K562 (cell line): Measurements from ENCODE around the gene CTCFL. TPM values are rescaled to one million over a fixed set of nuclear protein-coding genes. Genes with fewer than 3 reads are reported as not detected.
A peak's percentile ranks its signal among the peaks of the same experiment; 100 is the strongest.

Experiments
- ATAC-seq: fragments of 200-7000 bp; cut with Tn5 transposase; 3 replicates; pipeline ENCODE4 v1.9.1; 2020; ENCODE audit warnings: moderate library complexity
- BruUV-seq: library from RNA; stranded (reverse); fragments of 400-500 nt; replicated peaks from 2 replicates; lab custom pipeline; 2021; lab: Mats Ljungman, UMichigan
- CTCF ChIA-PET: fragments of 300-600 bp; formaldehyde crosslinking; extraction: SDS; loops from one replicate; lab custom pipeline; 2021; ENCODE audit warnings: low intra/inter-chr PET ratio; lab: Yijun Ruan, JAX
- POLR2A ChIA-PET: fragments of 300-600, 350-650 bp; sonication (Branson Sonifier 250); formaldehyde crosslinking; extraction: SDS; loops from one replicate; lab custom pipeline; 2021; ENCODE audit warnings: antibody characterized with exemption, inconsistent platforms; lab: Yijun Ruan, JAX
- DNase-seq, 4 experiments: peaks; one replicate each; pipeline versions ENCODE4 v3.0.0 to v3.0.0-alpha.2; 2011 to 2018; ENCODE audit warnings: low spot score in 3 of 4, mixed read lengths in 3 of 4; ENCODE audit errors: extremely low read depth in 1 of 4
- FAIRE-seq: peaks from 2 replicates; lab custom pipeline; 2011; peaks lifted over from hg19 to GRCh38; lab: Jason Lieb, UNC
- H2AFZ ChIP-seq: 2 replicates; pipeline ENCODE4 v1.6.0; 2011; ENCODE audit warnings: low read depth, low read length, control low read depth, inconsistent platforms
- H3K27ac ChIP-seq: fragments of 200-600 bp; 3 replicates; pipeline ENCODE4 v1.8.0; 2011; ENCODE audit warnings: low read depth, mild to moderate bottlenecking, control low read depth, inconsistent platforms, low read length, moderate library complexity, mixed read lengths; ENCODE audit errors: extremely low read depth
- H3K27me3 ChIP-seq, 2 experiments: fragments of 300-600 bp in 1 of 2; 2 replicates in 1 of 2; 3 replicates in 1 of 2; pipeline versions ENCODE4 v1.6.0 to v1.8.0; 2011; ENCODE audit warnings: inconsistent platforms in 2 of 2, low read length in 2 of 2, mild to moderate bottlenecking in 1 of 2, mixed read lengths in 1 of 2, moderate library complexity in 1 of 2; ENCODE audit not compliant: control insufficient read depth in 2 of 2, insufficient read depth in 2 of 2
- H3K36me3 ChIP-seq: fragments of 300-600 bp; 3 replicates; pipeline ENCODE4 v1.8.0; 2011; ENCODE audit warnings: mild to moderate bottlenecking, low read length, inconsistent platforms; ENCODE audit not compliant: control insufficient read depth, insufficient read depth
- H3K4me1 ChIP-seq, 2 experiments: fragments of 200-600 bp in 1 of 2; replicated peaks in 1 of 2; 2 replicates in 1 of 2; 3 replicates in 1 of 2; pipeline versions ENCODE4 v1.5.1 to v1.8.0; 2011; ENCODE audit warnings: inconsistent platforms in 2 of 2, low read length in 2 of 2, mild to moderate bottlenecking in 1 of 2, mixed read lengths in 1 of 2, moderate library complexity in 1 of 2; ENCODE audit not compliant: control insufficient read depth in 2 of 2, insufficient read depth in 2 of 2
- H3K4me2 ChIP-seq: 2 replicates; pipeline ENCODE4 v1.6.1; 2011; ENCODE audit warnings: low read length, control low read depth, inconsistent platforms, mixed read lengths; ENCODE audit not compliant: insufficient read depth
- H3K4me3 ChIP-seq: fragments of 200-600 bp; sonication (generic), shearing (Covaris generic); 2 replicates; pipeline ENCODE4 v1.5.1; 2016; ENCODE audit warnings: control low read depth, inconsistent platforms
- H3K79me2 ChIP-seq: fragments of 200-600 bp; 3 replicates; pipeline ENCODE4 v1.8.0; 2011; ENCODE audit warnings: low read length, inconsistent platforms; ENCODE audit not compliant: control insufficient read depth, insufficient read depth
- H3K9ac ChIP-seq, 2 experiments: 2 replicates each; pipeline versions ENCODE4 v1.6.0 to v1.6.1; 2011; ENCODE audit warnings: low read depth in 2 of 2, low read length in 2 of 2, control low read depth in 1 of 2, inconsistent platforms in 1 of 2, mild to moderate bottlenecking in 1 of 2, mixed read lengths in 1 of 2; ENCODE audit not compliant: insufficient read depth in 1 of 2
- H3K9me1 ChIP-seq: one replicate; pipeline ENCODE4 v1.6.0; 2011; ENCODE audit warnings: inconsistent platforms, mild to moderate bottlenecking, low read length, moderate library complexity; ENCODE audit not compliant: control insufficient read depth, insufficient read depth
- H3K9me3 ChIP-seq: replicated peaks from 2 replicates; pipeline ENCODE4 v1.5.1; 2011; ENCODE audit warnings: low read depth, low read length, inconsistent platforms; ENCODE audit not compliant: control insufficient read depth, insufficient read depth
- H4K20me1 ChIP-seq: replicated peaks from 2 replicates; pipeline ENCODE4 v1.6.1; 2011; ENCODE audit warnings: low read length, inconsistent platforms, mixed read lengths; ENCODE audit not compliant: control insufficient read depth, insufficient read depth
- BHLHE40 ChIP-seq: IDR thresholded peaks from 2 replicates; pipeline ENCODE4 v1.6.1; 2011; ENCODE audit warnings: low read length, improper control_type of control experiment
- ETS2 ChIP-seq: IDR thresholded peaks from 2 replicates; pipeline ENCODE4 v1.6.1; 2016; ENCODE audit warnings: borderline replicate concordance, missing genetic modification characterization, mild to moderate bottlenecking, moderate library complexity, missing compliant biosample characterization; ENCODE audit not compliant: poor library complexity, severe bottlenecking
- FOXK2 ChIP-seq, 2 experiments: fragments of 450-650 bp; IDR thresholded peaks in 1 of 2; conservative IDR thresholded peaks in 1 of 2; 2 replicates each; pipeline ENCODE4 v1.6.1; 2016; ENCODE audit warnings: low read depth in 2 of 2, mild to moderate bottlenecking in 1 of 2
- JUND ChIP-seq, 2 experiments: IDR thresholded peaks; 2 replicates in 1 of 2; 3 replicates in 1 of 2; pipeline ENCODE4 v1.6.1; 2011; ENCODE audit warnings: borderline replicate concordance in 2 of 2, low read depth in 2 of 2, low read length in 2 of 2, improper control_type of control experiment in 1 of 2, missing biosample characterization in 1 of 2, missing genetic modification characterization in 1 of 2, missing genetic modification reagents in 1 of 2
- POLR3A ChIP-seq: IDR thresholded peaks from 2 replicates; pipeline ENCODE4 v1.6.1; 2011; ENCODE audit warnings: borderline replicate concordance, mild to moderate bottlenecking, moderate library complexity; ENCODE audit not compliant: insufficient read length, insufficient read depth; ENCODE audit errors: extremely low read depth
- SAP30 ChIP-seq: fragments of 200-600 bp; sonication (generic); IDR thresholded peaks from 2 replicates; pipeline ENCODE4 v1.6.1; 2012; ENCODE audit warnings: borderline replicate concordance, low read depth, mild to moderate bottlenecking, moderate library complexity, low read length, control low read depth, inconsistent platforms; ENCODE audit not compliant: insufficient read depth, poor library complexity, severe bottlenecking
- ZBTB7A ChIP-seq: IDR thresholded peaks from 2 replicates; pipeline ENCODE4 v1.6.1; 2011; ENCODE audit warnings: low read depth, mild to moderate bottlenecking, low read length, moderate library complexity, borderline replicate concordance; ENCODE audit not compliant: control insufficient read depth
- ZSCAN32 ChIP-seq: fragments of 450-650 bp; formaldehyde crosslinking; IDR thresholded peaks from 2 replicates; pipeline ENCODE4 v1.4.0; 2020; ENCODE audit warnings: mild to moderate bottlenecking, moderate library complexity
- WGBS: fragments of 100-300 bp; shearing (Covaris generic); methylation state at CpG from one replicate; pipeline ENCODE4 v1.1.6; 2016; ENCODE audit warnings: low coverage, mixed read lengths; ENCODE audit not compliant: insufficient coverage; ENCODE audit errors: missing lambda C conversion rate; 5-methylcytosine and 5-hydroxymethylcytosine counted together
- in situ Hi-C: fragments of 300-500 bp; cut with MboI; formaldehyde crosslinking; loops from 4 replicates; pipeline ENCODE4 v1.15.0; 2018; ENCODE audit warnings: inconsistent platforms, mixed read lengths
- intact Hi-C: fragments of 100-400 bp; cut with micrococcal nuclease; formaldehyde crosslinking; loops from 2 replicates; pipeline ENCODE4 v1.14.2; 2022
- polyA plus RNA-seq, 8 experiments: library from polyadenylated mRNA; depleted of rRNA in 4 of 8; stranded (reverse) in 5 of 8; unstranded in 3 of 8; fragments of >200 nt; fragmentation: Nextera tagmentation in 2 of 8; fragmentation: Illumina TruSeq in 1 of 8; extraction: Ambion mirVana in 2 of 8; extraction: Trizol in 1 of 8; gene quantifications; 2 replicates each; pipeline versions ENCODE4 v1.2.1 to v1.2.3, GENCODE V29; 2011 to 2014; ENCODE audit warnings: inconsistent platforms in 1 of 8, missing spikeins in 1 of 8
- total RNA-seq, 7 experiments: library from RNA; depleted of rRNA in 6 of 7; stranded (reverse); fragments of >200 nt in 6 of 7; fragmentation: Illumina TruSeq in 2 of 7; extraction: Trizol in 2 of 7; gene quantifications; 2 replicates each; pipeline versions ENCODE4 v1.2.1 to v1.2.3, GENCODE V29; 2011 to 2021; ENCODE audit warnings: low replicate concordance in 1 of 7
- TF ChIP-seq, protein P1 (sequence below), 2 experiments: fragments of 150-350 bp in 1 of 2; IDR thresholded peaks; 2 replicates each; pipeline ENCODE4 v1.6.1; 2012 to 2016; ENCODE audit warnings: low read depth in 2 of 2, low read length in 2 of 2, mild to moderate bottlenecking in 1 of 2, moderate library complexity in 1 of 2
- TF ChIP-seq, protein P2 (sequence below), 2 experiments: fragments of 450-650 bp in 1 of 2; sonication (generic) in 1 of 2; formaldehyde crosslinking in 1 of 2; IDR thresholded peaks in 1 of 2; conservative IDR thresholded peaks in 1 of 2; 2 replicates each; pipeline versions ENCODE4 v1.6.1 to v1.8.1; 2016 to 2023; ENCODE audit warnings: mild to moderate bottlenecking in 2 of 2, moderate library complexity in 2 of 2, inconsistent platforms in 1 of 2, missing genetic modification reagents in 1 of 2
- TF ChIP-seq, protein P3 (sequence below): fragments of 450-650 bp; formaldehyde crosslinking; IDR thresholded peaks from 2 replicates; pipeline ENCODE4 v1.4.0; 2022; ENCODE audit warnings: mild to moderate bottlenecking, moderate library complexity

CTCFL gene
- total and polyA plus RNA-seq, 9 of the 15 experiments (the other 6 are each of a cell fraction or from before 2014, with no cell fraction given): 42.4 to 188 (median 111) TPM

DNA sequence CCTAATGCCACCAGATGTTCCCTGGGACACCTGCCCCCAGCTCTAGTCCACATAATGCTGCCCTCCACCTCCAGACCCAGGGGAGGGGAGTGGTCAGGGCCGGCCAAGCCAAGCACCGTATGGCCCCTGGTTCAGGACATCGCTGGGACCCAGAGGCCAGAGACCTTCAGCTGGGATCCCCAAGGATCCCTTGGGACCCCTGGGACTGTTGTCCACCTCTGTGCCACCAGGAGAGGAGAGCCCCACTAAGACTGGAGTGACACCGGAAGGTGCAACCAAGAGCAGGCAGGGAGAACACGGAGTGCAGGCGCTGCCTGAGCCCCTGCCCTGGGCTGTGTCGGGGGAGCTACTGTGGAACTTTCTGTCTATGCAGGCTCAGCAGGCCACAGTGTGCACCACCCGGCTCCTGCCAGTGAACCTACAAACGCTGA is 43.6 kb downstream of the CTCFL start (continued):
- TF ChIP-seq, protein P1, sequence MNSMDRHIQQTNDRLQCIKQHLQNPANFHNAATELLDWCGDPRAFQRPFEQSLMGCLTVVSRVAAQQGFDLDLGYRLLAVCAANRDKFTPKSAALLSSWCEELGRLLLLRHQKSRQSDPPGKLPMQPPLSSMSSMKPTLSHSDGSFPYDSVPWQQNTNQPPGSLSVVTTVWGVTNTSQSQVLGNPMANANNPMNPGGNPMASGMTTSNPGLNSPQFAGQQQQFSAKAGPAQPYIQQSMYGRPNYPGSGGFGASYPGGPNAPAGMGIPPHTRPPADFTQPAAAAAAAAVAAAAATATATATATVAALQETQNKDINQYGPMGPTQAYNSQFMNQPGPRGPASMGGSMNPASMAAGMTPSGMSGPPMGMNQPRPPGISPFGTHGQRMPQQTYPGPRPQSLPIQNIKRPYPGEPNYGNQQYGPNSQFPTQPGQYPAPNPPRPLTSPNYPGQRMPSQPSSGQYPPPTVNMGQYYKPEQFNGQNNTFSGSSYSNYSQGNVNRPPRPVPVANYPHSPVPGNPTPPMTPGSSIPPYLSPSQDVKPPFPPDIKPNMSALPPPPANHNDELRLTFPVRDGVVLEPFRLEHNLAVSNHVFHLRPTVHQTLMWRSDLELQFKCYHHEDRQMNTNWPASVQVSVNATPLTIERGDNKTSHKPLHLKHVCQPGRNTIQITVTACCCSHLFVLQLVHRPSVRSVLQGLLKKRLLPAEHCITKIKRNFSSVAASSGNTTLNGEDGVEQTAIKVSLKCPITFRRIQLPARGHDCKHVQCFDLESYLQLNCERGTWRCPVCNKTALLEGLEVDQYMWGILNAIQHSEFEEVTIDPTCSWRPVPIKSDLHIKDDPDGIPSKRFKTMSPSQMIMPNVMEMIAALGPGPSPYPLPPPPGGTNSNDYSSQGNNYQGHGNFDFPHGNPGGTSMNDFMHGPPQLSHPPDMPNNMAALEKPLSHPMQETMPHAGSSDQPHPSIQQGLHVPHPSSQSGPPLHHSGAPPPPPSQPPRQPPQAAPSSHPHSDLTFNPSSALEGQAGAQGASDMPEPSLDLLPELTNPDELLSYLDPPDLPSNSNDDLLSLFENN (IDR thresholded peaks at IDR 0.05; ENCODE audit: low read depth in 2 of 2, low read length in 2 of 2): no peak
- no peak for TF ChIP-seq POLR3A
- no peak for TF ChIP-seq ZSCAN32 (CRISPR knock-in tag)

DNA sequence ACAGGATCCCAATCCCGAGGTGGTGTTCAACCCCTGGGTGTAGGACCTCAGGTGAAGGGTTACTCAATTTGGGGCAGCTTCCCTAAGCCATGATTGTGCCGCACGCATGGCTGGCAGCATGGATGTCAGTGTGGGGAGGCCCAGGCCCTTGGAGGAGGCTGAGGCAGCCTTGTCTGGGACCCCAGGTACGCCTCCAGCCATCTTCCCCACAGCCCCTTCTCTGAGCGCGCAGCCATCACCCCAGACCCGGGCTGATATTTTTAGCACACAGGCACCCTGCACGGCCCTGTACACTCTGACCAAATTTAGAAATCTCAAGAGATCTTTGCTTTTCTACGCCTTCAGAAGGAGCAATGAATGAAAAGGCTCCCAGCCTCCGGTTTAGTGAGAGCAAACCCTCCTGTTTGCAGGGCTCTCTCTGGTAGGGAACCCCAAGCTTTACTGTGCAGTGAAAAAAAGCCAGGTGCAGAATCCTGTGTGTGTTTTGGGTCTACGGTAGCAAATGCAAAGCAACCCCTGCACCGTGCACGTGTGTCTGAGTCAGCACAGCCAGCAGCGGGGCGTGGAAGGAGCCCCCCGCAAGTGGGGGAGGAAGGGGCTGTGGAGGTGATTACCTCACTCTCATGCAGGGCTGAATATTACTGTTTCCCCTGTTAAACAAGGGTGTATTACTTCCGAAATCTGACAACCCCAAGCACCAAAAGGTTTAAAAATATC is 44.3 kb downstream of the CTCFL start:
- CTCF ChIA-PET: no interaction called here
- BruUV-seq: no TSS peak
- ATAC-seq: peak; percentile 30
- FAIRE-seq: no peak
- intact Hi-C loops: no loop called here
- no peaks in the 10 kb centered on the region for H3K79me2 ChIP-seq
- H3K9me3 ChIP-seq: no peaks in the 10 kb centered on the region
- H3K9me1 ChIP-seq: no peaks in the 10 kb centered on the region
- no peaks in the 10 kb centered on the region for H4K20me1 ChIP-seq
- peak overlapping the region; percentile 71 for H2AFZ ChIP-seq
- WGBS: 37% methylated on average over 16 of the region's 17 CpGs
- no peak overlapping the region for H3K4me3 ChIP-seq
- POLR2A ChIA-PET: interaction anchor here (0.7 kb wide), 1 partner anchor 667 kb away, joined by 3 read pairs; no protein-coding TSS in a partner anchor
- H3K4me1 ChIP-seq: peaks cover 14 to 31% of the 10 kb centered on the region in 2 experiments; a peak in 4 of 5 replicates
- peak overlapping the region; percentile 6 to 32; a peak in 2 of 4 replicates for H3K9ac ChIP-seq
- H3K4me2 ChIP-seq: no peak overlapping the region
- DNase-seq: no peak
- H3K27me3 ChIP-seq: no peaks in the 10 kb centered on the region
- in situ Hi-C loops: no loop called here
- no peaks in the 10 kb centered on the region for H3K36me3 ChIP-seq
- no peak overlapping the region for H3K27ac ChIP-seq
- TF ChIP-seq BHLHE40 (peak; percentile 61; the same call in 1 of the 2 replicates), ETS2 (tag) (no peak), JUND (IDR thresholded peaks at IDR 0.05; ENCODE audit: borderline replicate concordance, low read depth, low read length) (0 out of 2 replicates have a peak, but pooled peaks have one; percentile 22), JUND (tag; IDR thresholded peaks at IDR 0.05; ENCODE audit: borderline replicate concordance, low read depth, low read length) (no peak), SAP30 (no peak), ZBTB7A (peak; percentile 32; the same call in 1 of the 2 replicates), FOXK2 (conservative IDR thresholded peaks at IDR 0.05 in 1 of 2, IDR thresholded peaks at IDR 0.05 in 1 of 2; ENCODE audit: low read depth in 2 of 2) (no peak)
- TF ChIP-seq, protein P2, sequence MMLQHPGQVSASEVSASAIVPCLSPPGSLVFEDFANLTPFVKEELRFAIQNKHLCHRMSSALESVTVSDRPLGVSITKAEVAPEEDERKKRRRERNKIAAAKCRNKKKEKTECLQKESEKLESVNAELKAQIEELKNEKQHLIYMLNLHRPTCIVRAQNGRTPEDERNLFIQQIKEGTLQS (IDR thresholded peaks at IDR 0.05): peak; percentile 47
- TF ChIP-seq, protein P2 (CRISPR knock-in tag; conservative IDR thresholded peaks at IDR 0.05): no peak
- TF ChIP-seq, protein P3, sequence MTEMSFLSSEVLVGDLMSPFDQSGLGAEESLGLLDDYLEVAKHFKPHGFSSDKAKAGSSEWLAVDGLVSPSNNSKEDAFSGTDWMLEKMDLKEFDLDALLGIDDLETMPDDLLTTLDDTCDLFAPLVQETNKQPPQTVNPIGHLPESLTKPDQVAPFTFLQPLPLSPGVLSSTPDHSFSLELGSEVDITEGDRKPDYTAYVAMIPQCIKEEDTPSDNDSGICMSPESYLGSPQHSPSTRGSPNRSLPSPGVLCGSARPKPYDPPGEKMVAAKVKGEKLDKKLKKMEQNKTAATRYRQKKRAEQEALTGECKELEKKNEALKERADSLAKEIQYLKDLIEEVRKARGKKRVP (CRISPR knock-in tag): no peak
